Astrocyte (in vitro differentiated cells and primary cell): ENCODE measurements around the gene FTCD. TPM values are rescaled to one million over a fixed set of nuclear protein-coding genes. Genes with fewer than 3 reads are reported as not detected.
A peak's percentile ranks its signal among the peaks of the same experiment; 100 is the strongest.

Experiments
- DNase-seq: peaks from one replicate; pipeline ENCODE4 v3.0.0-alpha.2; 2010; ENCODE audit warnings: low read depth
- FAIRE-seq: peaks from 2 replicates; lab custom pipeline; 2011; peaks lifted over from hg19 to GRCh38; lab: Jason Lieb, UNC
- H2AFZ ChIP-seq: 2 replicates; pipeline ENCODE4 v1.6.0; 2012; ENCODE audit warnings: low read depth, low read length, inconsistent platforms
- H3K27ac ChIP-seq: 2 replicates; pipeline ENCODE4 v1.5.1; 2011; ENCODE audit warnings: low read depth, low read length, inconsistent platforms
- H3K27me3 ChIP-seq: 2 replicates; pipeline ENCODE4 v1.6.0; 2011; ENCODE audit warnings: low read length, inconsistent platforms; ENCODE audit not compliant: insufficient read depth
- H3K36me3 ChIP-seq: 2 replicates; pipeline ENCODE4 v1.5.1; 2011; ENCODE audit warnings: low read length, inconsistent platforms; ENCODE audit not compliant: insufficient read depth
- H3K4me1 ChIP-seq: 2 replicates; pipeline ENCODE4 v1.5.1; 2011; ENCODE audit warnings: low read length, inconsistent platforms; ENCODE audit not compliant: insufficient read depth
- H3K4me2 ChIP-seq: 2 replicates; pipeline ENCODE4 v1.6.0; 2012; ENCODE audit warnings: low read length, inconsistent platforms
- H3K4me3 ChIP-seq: 2 replicates; pipeline ENCODE4 v1.5.1; 2011; ENCODE audit warnings: low read depth, mild to moderate bottlenecking, low read length, inconsistent platforms; ENCODE audit not compliant: insufficient read depth
- H3K79me2 ChIP-seq: 2 replicates; pipeline ENCODE4 v1.6.0; 2012; ENCODE audit warnings: mild to moderate bottlenecking, low read length, inconsistent platforms; ENCODE audit not compliant: insufficient read depth
- H3K9ac ChIP-seq: 2 replicates; pipeline ENCODE4 v1.6.0; 2012; ENCODE audit warnings: mild to moderate bottlenecking, low read length, inconsistent platforms
- H3K9me3 ChIP-seq: 2 replicates; pipeline ENCODE4 v1.5.1; 2012; ENCODE audit warnings: low read depth, mild to moderate bottlenecking, low read length, inconsistent platforms; ENCODE audit not compliant: insufficient read depth
- H4K20me1 ChIP-seq: 2 replicates; pipeline ENCODE4 v1.6.0; 2012; ENCODE audit warnings: low read length, inconsistent platforms; ENCODE audit not compliant: insufficient read depth
- H3K27ac Mint-ChIP-seq: one replicate; pipeline ENCODE4 v1.8.0; 2021; ENCODE audit warnings: mild to moderate bottlenecking, mixed read lengths; ENCODE audit not compliant: unreplicated experiment
- H3K27me3 Mint-ChIP-seq: one replicate; pipeline ENCODE4 v1.8.0; 2021; ENCODE audit warnings: low read depth, mixed read lengths; ENCODE audit not compliant: unreplicated experiment
- H3K36me3 Mint-ChIP-seq: one replicate; pipeline ENCODE4 v1.8.0; 2021; ENCODE audit warnings: low read depth, mixed read lengths; ENCODE audit not compliant: unreplicated experiment
- H3K4me1 Mint-ChIP-seq: one replicate; pipeline ENCODE4 v1.8.0; 2021; ENCODE audit warnings: low read depth, mixed read lengths; ENCODE audit not compliant: unreplicated experiment
- H3K4me3 Mint-ChIP-seq: one replicate; pipeline ENCODE4 v1.8.0; 2021; ENCODE audit warnings: mild to moderate bottlenecking, moderate library complexity, mixed read lengths; ENCODE audit not compliant: unreplicated experiment
- H3K9me3 Mint-ChIP-seq: one replicate; pipeline ENCODE4 v1.8.0; 2021; ENCODE audit warnings: mild to moderate bottlenecking, mixed read lengths; ENCODE audit not compliant: unreplicated experiment
- EZH2 ChIP-seq: IDR thresholded peaks from 2 replicates; pipeline ENCODE4 v1.6.1; 2012; ENCODE audit warnings: mild to moderate bottlenecking, low read length, inconsistent platforms; ENCODE audit not compliant: insufficient read depth
- total RNA-seq: library from RNA; stranded (reverse); gene quantifications from 2 replicates; pipeline ENCODE4 v1.2.1, GENCODE V29; 2021
- TF ChIP-seq, protein P1 (sequence below): IDR thresholded peaks from 2 replicates; pipeline ENCODE4 v1.5.1; 2011; ENCODE audit warnings: low read depth, mild to moderate bottlenecking, inconsistent platforms, low read length, moderate library complexity; ENCODE audit not compliant: insufficient read depth

Gene FTCD
- total RNA-seq, 1 donor from 2014 or later: 1.9 TPM

DNA sequence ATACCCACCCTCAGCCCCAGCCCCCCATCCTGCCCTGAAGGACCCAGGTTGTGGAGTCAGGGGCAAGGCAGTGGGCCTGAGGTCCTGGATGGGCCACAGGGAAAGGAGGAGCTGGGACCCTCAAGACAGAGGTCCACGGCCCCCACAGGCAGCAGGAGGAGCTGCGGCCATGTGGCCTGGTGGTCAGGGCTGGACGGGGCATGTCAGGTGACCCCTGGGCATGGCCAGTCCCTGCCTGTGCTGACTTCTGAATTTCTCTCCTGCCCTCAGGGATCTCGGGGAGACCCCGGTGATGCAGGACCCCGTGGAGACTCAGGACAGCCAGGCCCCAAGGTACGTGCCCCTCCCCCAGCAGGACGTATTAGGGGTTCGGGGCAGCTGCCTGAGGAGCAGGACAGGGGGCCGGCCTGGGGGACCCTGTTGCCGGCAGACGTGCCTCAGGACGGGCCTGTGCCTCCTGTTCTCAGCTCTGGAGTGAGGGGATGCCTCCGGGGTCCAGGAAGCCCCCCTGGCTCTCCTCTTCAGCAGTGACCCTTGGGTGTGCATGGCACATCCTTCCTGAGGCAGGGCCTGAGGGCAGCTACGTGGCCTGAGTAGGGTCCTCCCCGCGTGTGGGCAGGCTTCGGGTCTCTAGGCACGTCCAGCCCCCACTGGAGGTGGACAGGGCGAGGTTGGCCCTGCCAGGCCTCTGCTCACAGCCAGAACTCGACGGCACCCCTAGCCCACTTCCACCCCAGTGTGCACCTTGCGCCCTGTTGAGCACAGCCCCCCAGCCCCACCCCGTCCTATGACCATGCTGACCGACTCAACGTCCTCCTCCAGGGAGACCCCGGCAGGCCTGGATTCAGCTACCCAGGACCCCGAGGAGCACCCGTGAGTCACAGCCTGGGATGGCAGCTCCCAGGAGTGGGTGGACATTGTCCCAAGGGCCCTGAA is 33.8 kb downstream of the FTCD start:
- H3K9me3 Mint-ChIP-seq: no peaks in the 10 kb centered on the region
- peak overlapping the region; percentile 57 for H3K9ac ChIP-seq
- H3K4me3 Mint-ChIP-seq: no peak overlapping the region

DNA sequence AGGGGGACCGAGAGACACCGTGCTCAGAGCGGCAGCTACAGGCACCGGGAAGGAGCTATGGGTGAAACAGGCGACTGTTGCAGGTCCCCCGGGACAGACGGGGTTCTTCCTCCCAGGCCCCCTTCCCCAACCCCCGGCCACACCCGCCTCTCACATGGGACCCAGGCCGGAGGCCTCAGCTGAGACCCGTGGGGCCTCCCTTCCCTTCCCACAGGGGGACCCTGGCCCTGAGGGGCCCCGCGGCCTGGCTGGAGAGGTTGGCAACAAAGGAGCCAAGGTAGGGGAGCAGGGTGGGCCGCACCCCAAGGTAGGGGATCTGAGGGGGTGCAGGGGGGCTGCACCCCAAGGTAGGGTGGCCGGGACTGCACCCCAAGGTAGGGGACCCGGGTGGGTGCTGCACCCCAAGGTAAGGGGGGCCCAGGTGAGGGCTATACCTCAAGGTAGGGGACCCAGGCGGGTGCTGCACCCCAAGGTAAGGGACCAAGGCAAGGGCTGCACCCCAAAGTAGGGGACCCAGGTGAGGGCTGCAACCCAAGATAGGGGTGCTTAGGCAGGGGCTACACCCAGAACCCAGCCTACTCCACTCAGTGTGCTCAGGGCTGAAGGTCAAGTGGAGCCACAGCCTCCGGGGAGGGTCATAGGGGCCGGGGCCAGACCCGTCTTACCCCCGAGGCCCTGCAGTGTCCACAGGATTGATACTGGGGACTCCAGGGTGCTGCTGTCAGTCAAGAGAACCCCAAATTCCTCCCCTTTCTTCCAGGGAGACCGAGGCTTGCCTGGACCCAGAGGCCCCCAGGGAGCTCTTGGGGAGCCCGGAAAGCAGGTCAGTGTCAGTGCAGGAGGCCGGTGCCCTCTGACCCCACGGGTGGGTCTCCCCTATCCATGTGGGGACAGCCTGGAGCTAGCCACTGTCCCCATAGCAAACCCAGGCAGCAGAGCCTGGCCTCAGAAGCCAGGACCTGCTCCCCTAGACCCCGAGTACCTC is 34.8 kb downstream of the FTCD start:
- peak overlapping the region; percentile 78 for H3K27ac ChIP-seq

More for the DNA sequence above, 33.8 kb downstream of the FTCD start:
- DNase-seq: no peak
- H3K4me3 ChIP-seq: no peak overlapping the region
- H2AFZ ChIP-seq: no peak overlapping the region
- no peak for FAIRE-seq
- peaks cover 54% of the 10 kb centered on the region for H3K79me2 ChIP-seq
- H3K9me3 ChIP-seq: no peaks in the 10 kb centered on the region
- peaks cover 24% of the 10 kb centered on the region for H3K36me3 ChIP-seq
- Mint-ChIP-seq H3K27me3 (no peaks in the 10 kb centered on the region), H3K27ac (no peak overlapping the region), H3K4me1 (peaks cover 6% of the 10 kb centered on the region), H3K36me3 (peaks cover 3% of the 10 kb centered on the region)
- no peak for TF ChIP-seq EZH2
- H3K4me1 ChIP-seq: peaks cover 28% of the 10 kb centered on the region
- peak overlapping the region; percentile 42 for H3K4me2 ChIP-seq
- no peaks in the 10 kb centered on the region for H3K27me3 ChIP-seq
- H4K20me1 ChIP-seq: peaks cover 86% of the 10 kb centered on the region
- H3K27ac ChIP-seq: peak overlapping the region; percentile 78

More for the DNA sequence above, 34.8 kb downstream of the FTCD start:
- TF ChIP-seq, protein P1, sequence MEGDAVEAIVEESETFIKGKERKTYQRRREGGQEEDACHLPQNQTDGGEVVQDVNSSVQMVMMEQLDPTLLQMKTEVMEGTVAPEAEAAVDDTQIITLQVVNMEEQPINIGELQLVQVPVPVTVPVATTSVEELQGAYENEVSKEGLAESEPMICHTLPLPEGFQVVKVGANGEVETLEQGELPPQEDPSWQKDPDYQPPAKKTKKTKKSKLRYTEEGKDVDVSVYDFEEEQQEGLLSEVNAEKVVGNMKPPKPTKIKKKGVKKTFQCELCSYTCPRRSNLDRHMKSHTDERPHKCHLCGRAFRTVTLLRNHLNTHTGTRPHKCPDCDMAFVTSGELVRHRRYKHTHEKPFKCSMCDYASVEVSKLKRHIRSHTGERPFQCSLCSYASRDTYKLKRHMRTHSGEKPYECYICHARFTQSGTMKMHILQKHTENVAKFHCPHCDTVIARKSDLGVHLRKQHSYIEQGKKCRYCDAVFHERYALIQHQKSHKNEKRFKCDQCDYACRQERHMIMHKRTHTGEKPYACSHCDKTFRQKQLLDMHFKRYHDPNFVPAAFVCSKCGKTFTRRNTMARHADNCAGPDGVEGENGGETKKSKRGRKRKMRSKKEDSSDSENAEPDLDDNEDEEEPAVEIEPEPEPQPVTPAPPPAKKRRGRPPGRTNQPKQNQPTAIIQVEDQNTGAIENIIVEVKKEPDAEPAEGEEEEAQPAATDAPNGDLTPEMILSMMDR: no peak
- TF ChIP-seq EZH2: no peak
- no peak overlapping the region for H3K4me2 ChIP-seq
- H3K4me1 Mint-ChIP-seq: peaks cover 6% of the 10 kb centered on the region
- no peak overlapping the region for H3K27ac Mint-ChIP-seq
- no peaks in the 10 kb centered on the region for H3K9me3 Mint-ChIP-seq
- H3K4me3 Mint-ChIP-seq: no peak overlapping the region
- no peaks in the 10 kb centered on the region for H3K27me3 ChIP-seq
- H4K20me1 ChIP-seq: peaks cover 86% of the 10 kb centered on the region
- no peak overlapping the region for H3K9ac ChIP-seq
- H3K36me3 Mint-ChIP-seq: no peaks in the 10 kb centered on the region
- peaks cover 29% of the 10 kb centered on the region for H3K4me1 ChIP-seq
- H3K9me3 ChIP-seq: no peaks in the 10 kb centered on the region
- peaks cover 57% of the 10 kb centered on the region for H3K79me2 ChIP-seq
- FAIRE-seq: no peak
- peaks cover 20% of the 10 kb centered on the region for H3K36me3 ChIP-seq
- H2AFZ ChIP-seq: no peak overlapping the region
- H3K27me3 Mint-ChIP-seq: no peaks in the 10 kb centered on the region
- DNase-seq: no peak
- no peak overlapping the region for H3K4me3 ChIP-seq
